ENCODE results near the gene ARHGEF11. TPM values are rescaled to one million over a fixed set of nuclear protein-coding genes. Genes with fewer than 3 reads are reported as not detected.

The ARHGEF11 gene
- total and polyA plus RNA-seq, 9 of the 15 experiments (the other 6 are each of a cell fraction or from before 2014, with no cell fraction given), result 0.14 to 15.5 (median 9.0) TPM

DNA sequence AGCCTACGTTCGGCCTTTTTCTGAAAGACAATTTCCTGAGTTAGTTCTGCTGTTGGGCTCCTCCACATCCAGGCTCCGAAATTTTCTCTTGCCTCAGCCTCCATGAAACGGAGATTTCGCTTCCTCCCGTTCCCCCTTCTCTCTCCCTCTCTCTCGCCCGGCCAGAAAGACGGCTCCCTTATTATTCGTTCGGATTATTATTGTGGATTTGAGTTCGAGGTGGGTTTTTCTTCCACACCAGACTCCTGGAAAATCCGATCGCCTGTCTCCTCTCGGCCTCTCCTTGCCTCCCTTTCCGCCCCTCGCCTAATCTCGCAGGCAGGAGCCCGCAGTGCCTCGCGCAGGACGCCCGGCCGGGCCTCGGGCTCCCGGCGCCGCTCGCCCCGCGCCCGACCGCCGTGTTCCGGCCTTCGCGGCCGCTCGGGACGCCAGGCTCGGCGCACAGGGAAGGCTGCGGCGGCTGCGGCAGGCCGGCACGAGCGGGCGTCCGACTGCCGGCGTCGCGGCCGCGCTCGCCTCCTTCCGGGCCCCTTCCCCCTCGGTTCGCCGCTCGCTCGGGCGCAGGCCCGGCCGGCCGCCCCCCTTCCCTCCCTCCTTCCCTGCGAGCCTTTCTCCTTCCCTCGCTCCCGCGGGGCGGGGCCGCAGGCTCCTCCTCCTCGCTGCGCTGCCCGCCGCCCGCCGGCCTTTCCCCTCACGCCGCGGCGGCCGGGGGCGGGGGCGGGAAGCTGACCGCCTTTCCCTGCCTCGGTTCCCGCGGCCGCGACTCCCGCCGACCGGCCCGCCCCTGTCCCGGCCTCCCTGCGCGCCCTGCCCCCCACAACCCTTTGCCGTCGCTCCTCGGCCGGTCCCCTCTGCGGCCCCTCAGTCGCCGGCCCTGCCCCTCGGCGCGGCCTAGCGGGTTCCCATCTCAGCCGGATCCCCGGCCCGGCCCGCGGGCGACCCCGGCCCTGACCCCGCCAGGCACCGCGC is at the start of gene ARHGEF11 (continued):
- TF ChIP-seq STAG1 (CRISPR knock-in tag; IDR thresholded peaks at IDR 0.05; ENCODE audit: borderline replicate concordance) (no peak), MEIS2 (IDR thresholded peaks at IDR 0.05; ENCODE audit: partially characterized antibody) (no peak), MTA1 (IDR thresholded peaks at IDR 0.05; ENCODE audit: borderline replicate concordance) (no peak), SIN3A (IDR thresholded peaks at IDR 0.05; ENCODE audit: borderline replicate concordance in 2 of 2, control insufficient read depth in 1 of 2, low read depth in 2 of 2, low read length in 2 of 2) (0 out of 4 replicates have a peak, but pooled peaks of 1 of the 2 experiments have one; percentile 42), STAT5A (IDR thresholded peaks at IDR 0.05; ENCODE audit: borderline replicate concordance, low read length) (no peak), RUNX1 (IDR thresholded peaks at IDR 0.05; ENCODE audit: low read depth) (no peak), SMAD4 (CRISPR knock-in tag; conservative IDR thresholded peaks at IDR 0.05) (peak; percentile 79; the same call in 1 of the 2 replicates), ZNF316 (IDR thresholded peaks at IDR 0.05) (no peak), ZNF347 (CRISPR knock-in tag; IDR thresholded peaks at IDR 0.05; ENCODE audit: low read depth) (no peak), RBM17 (IDR thresholded peaks at IDR 0.05; ENCODE audit: borderline replicate concordance, low read depth, low read length) (no peak), OTX1 (CRISPR knock-in tag; IDR thresholded peaks at IDR 0.05) (no peak), XRCC3 (IDR thresholded peaks at IDR 0.05) (no peak), ZNF584 (CRISPR knock-in tag; IDR thresholded peaks at IDR 0.05; ENCODE audit: low read depth) (no peak)
- TF ChIP-seq, protein P1, sequence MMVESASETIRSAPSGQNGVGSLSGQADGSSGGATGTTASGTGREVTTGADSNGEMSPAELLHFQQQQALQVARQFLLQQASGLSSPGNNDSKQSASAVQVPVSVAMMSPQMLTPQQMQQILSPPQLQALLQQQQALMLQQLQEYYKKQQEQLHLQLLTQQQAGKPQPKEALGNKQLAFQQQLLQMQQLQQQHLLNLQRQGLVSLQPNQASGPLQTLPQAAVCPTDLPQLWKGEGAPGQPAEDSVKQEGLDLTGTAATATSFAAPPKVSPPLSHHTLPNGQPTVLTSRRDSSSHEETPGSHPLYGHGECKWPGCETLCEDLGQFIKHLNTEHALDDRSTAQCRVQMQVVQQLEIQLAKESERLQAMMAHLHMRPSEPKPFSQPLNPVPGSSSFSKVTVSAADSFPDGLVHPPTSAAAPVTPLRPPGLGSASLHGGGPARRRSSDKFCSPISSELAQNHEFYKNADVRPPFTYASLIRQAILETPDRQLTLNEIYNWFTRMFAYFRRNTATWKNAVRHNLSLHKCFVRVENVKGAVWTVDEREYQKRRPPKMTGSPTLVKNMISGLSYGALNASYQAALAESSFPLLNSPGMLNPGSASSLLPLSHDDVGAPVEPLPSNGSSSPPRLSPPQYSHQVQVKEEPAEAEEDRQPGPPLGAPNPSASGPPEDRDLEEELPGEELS (CRISPR knock-in tag; IDR thresholded peaks at IDR 0.05; ENCODE audit: borderline replicate concordance), result no peak
- TF ChIP-seq, protein P2, sequence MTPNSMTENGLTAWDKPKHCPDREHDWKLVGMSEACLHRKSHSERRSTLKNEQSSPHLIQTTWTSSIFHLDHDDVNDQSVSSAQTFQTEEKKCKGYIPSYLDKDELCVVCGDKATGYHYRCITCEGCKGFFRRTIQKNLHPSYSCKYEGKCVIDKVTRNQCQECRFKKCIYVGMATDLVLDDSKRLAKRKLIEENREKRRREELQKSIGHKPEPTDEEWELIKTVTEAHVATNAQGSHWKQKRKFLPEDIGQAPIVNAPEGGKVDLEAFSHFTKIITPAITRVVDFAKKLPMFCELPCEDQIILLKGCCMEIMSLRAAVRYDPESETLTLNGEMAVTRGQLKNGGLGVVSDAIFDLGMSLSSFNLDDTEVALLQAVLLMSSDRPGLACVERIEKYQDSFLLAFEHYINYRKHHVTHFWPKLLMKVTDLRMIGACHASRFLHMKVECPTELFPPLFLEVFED (CRISPR knock-in tag; conservative IDR thresholded peaks at IDR 0.05), result no peak
- TF ChIP-seq, protein P3, sequence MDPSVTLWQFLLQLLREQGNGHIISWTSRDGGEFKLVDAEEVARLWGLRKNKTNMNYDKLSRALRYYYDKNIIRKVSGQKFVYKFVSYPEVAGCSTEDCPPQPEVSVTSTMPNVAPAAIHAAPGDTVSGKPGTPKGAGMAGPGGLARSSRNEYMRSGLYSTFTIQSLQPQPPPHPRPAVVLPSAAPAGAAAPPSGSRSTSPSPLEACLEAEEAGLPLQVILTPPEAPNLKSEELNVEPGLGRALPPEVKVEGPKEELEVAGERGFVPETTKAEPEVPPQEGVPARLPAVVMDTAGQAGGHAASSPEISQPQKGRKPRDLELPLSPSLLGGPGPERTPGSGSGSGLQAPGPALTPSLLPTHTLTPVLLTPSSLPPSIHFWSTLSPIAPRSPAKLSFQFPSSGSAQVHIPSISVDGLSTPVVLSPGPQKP (CRISPR knock-in tag; IDR thresholded peaks at IDR 0.05), result no peak
- TF ChIP-seq, protein P4, sequence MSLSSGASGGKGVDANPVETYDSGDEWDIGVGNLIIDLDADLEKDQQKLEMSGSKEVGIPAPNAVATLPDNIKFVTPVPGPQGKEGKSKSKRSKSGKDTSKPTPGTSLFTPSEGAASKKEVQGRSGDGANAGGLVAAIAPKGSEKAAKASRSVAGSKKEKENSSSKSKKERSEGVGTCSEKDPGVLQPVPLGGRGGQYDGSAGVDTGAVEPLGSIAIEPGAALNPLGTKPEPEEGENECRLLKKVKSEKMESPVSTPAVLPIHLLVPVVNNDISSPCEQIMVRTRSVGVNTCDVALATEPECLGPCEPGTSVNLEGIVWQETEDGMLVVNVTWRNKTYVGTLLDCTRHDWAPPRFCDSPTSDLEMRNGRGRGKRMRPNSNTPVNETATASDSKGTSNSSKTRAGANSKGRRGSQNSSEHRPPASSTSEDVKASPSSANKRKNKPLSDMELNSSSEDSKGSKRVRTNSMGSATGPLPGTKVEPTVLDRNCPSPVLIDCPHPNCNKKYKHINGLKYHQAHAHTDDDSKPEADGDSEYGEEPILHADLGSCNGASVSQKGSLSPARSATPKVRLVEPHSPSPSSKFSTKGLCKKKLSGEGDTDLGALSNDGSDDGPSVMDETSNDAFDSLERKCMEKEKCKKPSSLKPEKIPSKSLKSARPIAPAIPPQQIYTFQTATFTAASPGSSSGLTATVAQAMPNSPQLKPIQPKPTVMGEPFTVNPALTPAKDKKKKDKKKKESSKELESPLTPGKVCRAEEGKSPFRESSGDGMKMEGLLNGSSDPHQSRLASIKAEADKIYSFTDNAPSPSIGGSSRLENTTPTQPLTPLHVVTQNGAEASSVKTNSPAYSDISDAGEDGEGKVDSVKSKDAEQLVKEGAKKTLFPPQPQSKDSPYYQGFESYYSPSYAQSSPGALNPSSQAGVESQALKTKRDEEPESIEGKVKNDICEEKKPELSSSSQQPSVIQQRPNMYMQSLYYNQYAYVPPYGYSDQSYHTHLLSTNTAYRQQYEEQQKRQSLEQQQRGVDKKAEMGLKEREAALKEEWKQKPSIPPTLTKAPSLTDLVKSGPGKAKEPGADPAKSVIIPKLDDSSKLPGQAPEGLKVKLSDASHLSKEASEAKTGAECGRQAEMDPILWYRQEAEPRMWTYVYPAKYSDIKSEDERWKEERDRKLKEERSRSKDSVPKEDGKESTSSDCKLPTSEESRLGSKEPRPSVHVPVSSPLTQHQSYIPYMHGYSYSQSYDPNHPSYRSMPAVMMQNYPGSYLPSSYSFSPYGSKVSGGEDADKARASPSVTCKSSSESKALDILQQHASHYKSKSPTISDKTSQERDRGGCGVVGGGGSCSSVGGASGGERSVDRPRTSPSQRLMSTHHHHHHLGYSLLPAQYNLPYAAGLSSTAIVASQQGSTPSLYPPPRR (CRISPR knock-in tag; IDR thresholded peaks at IDR 0.05; ENCODE audit: borderline replicate concordance), result no peak

Data from K562 (cell line).